ENCODE results near the gene GPR31. TPM values are rescaled to one million over a fixed set of nuclear protein-coding genes. Genes with fewer than 3 reads are reported as not detected.

The GPR31 gene
- total RNA-seq, 4 donors from 2014 or later = not detected

GRCh38 chr6:167152862-167153261 is 4.9 kb downstream of the GPR31 start:
- Histone ChIP-seq H3K9me3 (no peaks in the 10 kb centered on the region), H3K4me1 (no peaks in the 10 kb centered on the region), H3K36me3 (no peaks in the 10 kb centered on the region), H3K27me3 (no peaks in the 10 kb centered on the region), H3K4me3 (no peak overlapping the region), H3K27ac (replicated peaks in 1 of 4) (no peak overlapping the region)
- TF ChIP-seq POLR2A (IDR thresholded peaks at IDR 0.05; ENCODE audit: low read depth) (no peak), POLR2AphosphoS5 (IDR thresholded peaks at IDR 0.05) (no peak)
- 95% methylated on average over 9 of the region's 9 CpGs for WGBS
- no peak for DNase-seq (ENCODE audit: extremely low spot score)
- intact Hi-C loops (cut with DNase I) = no loop called here

- Histone ChIP-seq H3K9me3 (no peaks in the 10 kb centered on the region), H3K36me3 (no peaks in the 10 kb centered on the region), H3K27ac (replicated peaks in 1 of 4) (no peak overlapping the region), H3K4me1 (no peaks in the 10 kb centered on the region), H3K27me3 (peaks cover 0 to 5% (median 0%) of the 10 kb centered on the region in 4 donors), H3K4me3 (no peak overlapping the region)
- 84% methylated on average over 7 of the region's 7 CpGs for WGBS
- no peak for TF ChIP-seq CTCF (IDR thresholded peaks at IDR 0.05)
- no peak for TF ChIP-seq POLR2A (IDR thresholded peaks at IDR 0.05; ENCODE audit: low read depth)
- TF ChIP-seq EP300 (IDR thresholded peaks at IDR 0.05) = no peak
- no peak for TF ChIP-seq POLR2AphosphoS5 (IDR thresholded peaks at IDR 0.05)
- no peak for DNase-seq (ENCODE audit: extremely low spot score)
- intact Hi-C loops (cut with DNase I) = no loop called here
These were observed 6.1 kb downstream of the GPR31 start for GRCh38 chr6:167151648-167152047.

GRCh38 chr6:167150941-167151549 is 6.7 kb downstream of the GPR31 start:
- no peaks in the 10 kb centered on the region for H3K9me3 ChIP-seq
- DNase-seq (ENCODE audit: extremely low spot score) = no peak
- WGBS = 91% methylated on average over 6 of the region's 6 CpGs
- TF ChIP-seq POLR2A (IDR thresholded peaks at IDR 0.05; ENCODE audit: low read depth) (no peak), EP300 (IDR thresholded peaks at IDR 0.05) (no peak), POLR2AphosphoS5 (IDR thresholded peaks at IDR 0.05) (no peak), CTCF (IDR thresholded peaks at IDR 0.05) (no peak)
- no peaks in the 10 kb centered on the region for H3K4me1 ChIP-seq
- H3K4me3 ChIP-seq = no peak overlapping the region
- H3K27ac ChIP-seq (replicated peaks in 1 of 4) = no peak overlapping the region
- intact Hi-C loops (cut with DNase I) = no loop called here
- H3K27me3 ChIP-seq = peaks cover 0 to 10% (median 0%) of the 10 kb centered on the region in 4 donors
- no peaks in the 10 kb centered on the region for H3K36me3 ChIP-seq

- no peak overlapping the region for H3K27ac ChIP-seq (replicated peaks in 1 of 4)
- H3K36me3 ChIP-seq = no peaks in the 10 kb centered on the region
- H3K27me3 ChIP-seq = peaks cover 0 to 27% (median 2%) of the 10 kb centered on the region in 4 donors
- H3K9me3 ChIP-seq = no peaks in the 10 kb centered on the region
- H3K4me3 ChIP-seq = no peak overlapping the region
- no peak for TF ChIP-seq EP300 (IDR thresholded peaks at IDR 0.05)
- TF ChIP-seq POLR2AphosphoS5 (IDR thresholded peaks at IDR 0.05) = no peak
- no peak for TF ChIP-seq POLR2A (IDR thresholded peaks at IDR 0.05; ENCODE audit: low read depth)
- no peak for TF ChIP-seq CTCF (IDR thresholded peaks at IDR 0.05)
- intact Hi-C loops (cut with DNase I) = no loop called here
- no peak for DNase-seq (ENCODE audit: extremely low spot score)
- 89% methylated on average over 5 of the region's 5 CpGs for WGBS
- no peaks in the 10 kb centered on the region for H3K4me1 ChIP-seq
These were observed 8.8 kb downstream of the GPR31 start for GRCh38 chr6:167148997-167149396.

- Histone ChIP-seq H3K9me3 (no peaks in the 10 kb centered on the region), H3K27me3 (peaks cover 0 to 31% (median 2%) of the 10 kb centered on the region in 4 donors), H3K4me1 (no peaks in the 10 kb centered on the region), H3K36me3 (no peaks in the 10 kb centered on the region), H3K4me3 (no peak overlapping the region), H3K27ac (replicated peaks in 1 of 4) (no peak overlapping the region)
- no peak for DNase-seq (ENCODE audit: extremely low spot score)
- intact Hi-C loops (cut with DNase I) = no loop called here
- TF ChIP-seq POLR2A (IDR thresholded peaks at IDR 0.05; ENCODE audit: low read depth) = no peak
- no peak for TF ChIP-seq POLR2AphosphoS5 (IDR thresholded peaks at IDR 0.05)
These were observed 9.8 kb downstream of the GPR31 start for GRCh38 chr6:167148021-167148420.

GRCh38 chr6:167146977-167147376 is 10.8 kb downstream of the GPR31 start:
- Histone ChIP-seq H3K4me1 (peaks cover 0 to 4% (median 2%) of the 10 kb centered on the region in 4 donors), H3K36me3 (no peaks in the 10 kb centered on the region), H3K27me3 (peaks cover 0 to 34% (median 2%) of the 10 kb centered on the region in 4 donors), H3K4me3 (no peak overlapping the region), H3K27ac (replicated peaks in 1 of 4) (no peak overlapping the region), H3K9me3 (no peaks in the 10 kb centered on the region)
- 59% methylated on average over 16 of the region's 16 CpGs for WGBS
- intact Hi-C loops (cut with DNase I) = no loop called here
- no peak for DNase-seq (ENCODE audit: extremely low spot score)
- TF ChIP-seq CTCF (IDR thresholded peaks at IDR 0.05) (no peak), POLR2AphosphoS5 (IDR thresholded peaks at IDR 0.05) (no peak), POLR2A (IDR thresholded peaks at IDR 0.05; ENCODE audit: low read depth) (no peak), EP300 (IDR thresholded peaks at IDR 0.05) (no peak)

All from esophagus muscularis mucosa (tissue), 4 donors.